Measurements from ENCODE around the gene HAUS5.
A peak's percentile ranks its signal among the peaks of the same experiment; 100 is the strongest.
"Not testable (repeated sequence)": the region's sequence is repeated elsewhere in the genome, so short reads cannot be mapped to it uniquely, and the experiment has no call there.

HAUS5 gene

DNA sequence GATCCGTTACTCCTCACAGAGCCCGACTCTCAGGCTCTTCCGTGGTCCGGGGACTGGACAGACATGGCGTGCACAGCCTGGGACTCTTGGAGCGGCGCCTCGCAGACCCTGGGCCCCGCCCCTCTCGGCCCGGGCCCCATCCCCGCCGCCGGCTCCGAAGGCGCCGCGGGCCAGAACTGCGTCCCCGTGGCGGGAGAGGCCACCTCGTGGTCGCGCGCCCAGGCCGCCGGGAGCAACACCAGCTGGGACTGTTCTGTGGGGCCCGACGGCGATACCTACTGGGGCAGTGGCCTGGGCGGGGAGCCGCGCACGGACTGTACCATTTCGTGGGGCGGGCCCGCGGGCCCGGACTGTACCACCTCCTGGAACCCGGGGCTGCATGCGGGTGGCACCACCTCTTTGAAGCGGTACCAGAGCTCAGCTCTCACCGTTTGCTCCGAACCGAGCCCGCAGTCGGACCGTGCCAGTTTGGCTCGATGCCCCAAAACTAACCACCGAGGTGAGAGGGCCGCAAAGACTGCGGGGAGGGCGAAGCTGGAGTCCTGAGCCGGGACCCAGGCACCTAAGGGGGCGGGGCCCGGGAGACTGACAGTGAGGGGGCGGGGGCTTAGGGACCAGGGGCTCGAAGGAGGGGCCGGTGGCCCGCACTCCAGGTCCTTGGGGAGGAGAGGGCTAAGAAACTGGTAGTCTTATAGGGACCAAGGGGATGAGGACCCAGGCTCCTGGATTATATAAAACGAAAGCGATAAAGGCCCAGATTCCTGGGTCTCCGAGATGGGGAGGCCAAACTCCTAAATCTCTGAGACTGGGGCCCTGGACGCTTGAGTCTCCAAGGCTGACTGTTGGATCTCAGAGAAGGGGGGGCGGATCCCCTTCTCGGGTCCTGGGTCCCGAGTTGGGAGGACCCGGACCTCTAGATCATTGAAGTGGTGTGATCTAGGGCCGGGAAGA lies 31.0 kb downstream of the HAUS5 start:
- DNase-seq: peak; percentile 92

DNA sequence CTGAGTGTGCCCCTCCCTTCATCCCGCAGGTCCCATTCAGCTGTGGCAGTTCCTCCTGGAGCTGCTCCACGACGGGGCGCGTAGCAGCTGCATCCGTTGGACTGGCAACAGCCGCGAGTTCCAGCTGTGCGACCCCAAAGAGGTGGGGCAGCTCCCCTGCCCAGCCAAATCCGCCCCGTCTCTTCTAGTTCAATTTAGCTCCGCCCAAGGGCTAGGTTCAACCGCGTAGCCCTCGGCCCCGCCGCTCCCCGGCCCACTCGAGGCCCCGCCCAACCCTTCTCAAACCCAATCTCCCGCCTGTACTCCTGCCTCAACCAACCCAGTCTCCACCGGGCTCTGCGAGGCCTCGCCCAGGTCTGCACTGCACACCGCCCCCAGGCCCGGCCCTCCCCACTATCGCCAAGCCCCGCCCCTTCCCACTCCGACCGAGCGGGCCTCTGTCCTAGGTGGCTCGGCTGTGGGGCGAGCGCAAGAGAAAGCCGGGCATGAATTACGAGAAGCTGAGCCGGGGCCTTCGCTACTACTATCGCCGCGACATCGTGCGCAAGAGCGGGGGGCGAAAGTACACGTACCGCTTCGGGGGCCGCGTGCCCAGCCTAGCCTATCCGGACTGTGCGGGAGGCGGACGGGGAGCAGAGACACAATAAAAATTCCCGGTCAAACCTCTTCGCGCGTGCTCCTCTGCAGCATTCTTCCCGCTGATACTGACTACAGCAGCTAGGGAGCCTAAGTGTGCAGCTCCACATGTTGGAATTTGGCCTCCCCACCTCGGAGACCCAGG lies 31.9 kb downstream of the HAUS5 start:
- peak; percentile 98 for DNase-seq

DNA sequence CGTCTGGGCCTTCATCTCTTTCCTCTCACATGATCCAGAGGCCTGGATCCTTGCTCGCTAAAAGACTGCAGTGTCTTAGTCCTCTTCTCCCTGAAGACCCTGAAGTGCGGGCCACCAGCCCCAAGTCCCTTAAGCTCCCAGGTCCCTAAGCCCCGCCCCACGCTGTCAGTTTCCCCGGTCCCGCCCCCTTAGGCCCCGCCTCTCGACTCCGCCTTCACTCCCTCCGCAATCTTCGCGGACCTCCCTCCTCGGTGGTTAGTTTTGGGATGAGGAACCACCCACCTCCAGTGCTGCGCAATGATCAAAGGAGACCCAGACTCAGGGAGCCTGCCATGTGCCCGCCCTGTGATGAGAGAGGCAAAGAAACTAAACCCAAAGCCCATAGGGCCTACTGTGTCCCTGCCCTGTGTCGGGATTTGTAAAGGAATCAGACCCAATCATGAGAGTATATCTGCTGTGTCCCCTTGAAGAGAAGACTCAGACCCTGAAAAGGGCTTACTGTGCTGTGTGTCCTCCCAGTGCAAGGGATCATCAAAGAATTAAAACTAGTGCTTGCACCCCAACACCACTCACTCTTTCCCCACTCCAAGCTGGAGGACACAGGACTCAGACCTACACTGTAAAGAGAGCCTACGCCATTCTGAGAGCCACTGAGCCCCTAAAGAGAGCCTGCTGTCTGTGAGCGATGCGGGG lies 32.6 kb downstream of the HAUS5 start:
- peak; percentile 90 for DNase-seq

DNA sequence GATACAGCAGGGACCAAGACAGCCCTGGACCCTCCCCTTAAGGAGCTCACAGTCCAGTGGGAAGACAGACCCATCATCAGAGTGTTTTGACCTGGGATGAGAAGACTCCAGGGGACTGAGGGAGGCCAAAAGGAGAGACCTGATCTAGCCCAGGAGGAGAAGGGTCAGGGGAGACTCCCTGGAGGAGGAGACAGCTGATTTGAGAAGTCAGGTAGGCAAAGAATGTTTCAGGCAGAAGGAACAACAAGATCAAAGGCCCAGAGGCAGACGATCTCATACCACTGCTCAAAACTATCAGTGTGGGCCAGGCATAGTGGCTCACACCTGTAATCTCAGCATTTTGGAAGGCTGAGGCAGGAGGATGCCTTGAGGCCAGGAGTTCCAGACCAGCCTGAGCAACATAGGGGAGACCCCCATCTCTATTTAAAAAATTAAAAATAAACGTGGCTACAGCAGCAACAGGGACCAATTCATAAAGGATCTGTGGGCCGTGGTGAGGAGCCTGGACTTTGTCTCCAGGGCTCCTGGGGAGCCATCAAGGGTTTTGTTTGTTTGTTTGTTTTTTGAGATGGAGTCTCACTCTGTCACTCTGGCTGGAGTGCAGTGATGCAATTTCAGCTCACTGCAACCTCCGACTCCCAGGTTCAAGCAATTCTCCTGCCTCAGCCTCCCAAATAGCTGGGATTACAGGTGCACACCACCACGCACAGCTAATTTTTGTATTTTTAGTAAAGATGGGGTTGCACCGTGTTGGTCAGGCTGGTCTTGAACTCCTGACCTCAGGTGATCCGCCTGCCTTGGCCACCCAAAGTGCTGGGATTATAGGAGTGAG lies 33.4 kb downstream of the HAUS5 start:
- DNase-seq: no peak

DNA sequence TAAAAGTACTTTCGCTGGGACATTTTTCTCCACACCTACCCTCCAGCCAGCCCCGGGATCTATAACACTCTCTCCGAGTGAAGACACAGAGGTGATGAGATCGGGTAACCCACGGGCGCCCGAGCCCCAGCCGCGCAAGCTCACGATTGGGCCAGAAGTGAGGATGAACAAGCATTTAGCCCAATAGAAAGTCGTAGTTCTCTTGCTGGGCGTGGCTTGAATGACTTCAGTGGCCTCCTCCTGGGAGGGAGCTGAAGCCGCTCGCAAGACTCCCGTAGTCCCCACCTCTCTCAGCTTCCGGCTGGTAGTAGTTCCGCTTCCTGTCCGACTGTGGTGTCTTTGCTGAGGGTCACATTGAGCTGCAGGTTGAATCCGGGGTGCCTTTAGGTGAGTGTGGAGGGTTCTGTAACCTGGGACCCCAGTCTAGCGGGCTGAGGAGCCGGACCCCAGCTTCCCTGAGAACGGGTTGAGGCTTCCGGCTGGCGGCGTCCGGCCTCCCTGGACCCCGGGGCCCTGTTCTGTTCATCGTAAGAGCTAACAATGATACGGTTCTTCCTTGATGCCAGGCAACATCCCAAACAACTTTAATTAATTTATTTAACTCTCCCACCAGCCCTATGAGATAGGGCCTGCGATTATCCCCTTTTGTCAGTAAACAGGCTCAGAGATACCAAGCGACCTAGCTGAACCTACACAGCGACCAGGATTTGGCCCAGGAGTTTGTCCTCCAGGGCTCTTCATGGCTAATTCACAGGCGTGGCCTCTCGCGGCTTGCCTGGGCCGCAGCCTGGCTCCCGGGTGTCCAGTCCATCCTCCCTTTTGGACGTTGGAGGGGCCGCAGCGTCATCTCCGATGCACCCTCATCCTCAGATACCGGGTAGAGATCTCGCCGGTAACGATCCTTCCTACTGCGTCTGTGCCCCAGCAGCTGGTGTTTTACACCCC lies 35.8 kb downstream of the HAUS5 start, which contains the start of gene COX6B1:
Gene COX6B1, plus strand, starts transcription at position 307 of the 945 bp plus-strand sequence. CDS start 2,921 bp downstream, outside the sequence.
- peak; percentile 96 for DNase-seq

DNA sequence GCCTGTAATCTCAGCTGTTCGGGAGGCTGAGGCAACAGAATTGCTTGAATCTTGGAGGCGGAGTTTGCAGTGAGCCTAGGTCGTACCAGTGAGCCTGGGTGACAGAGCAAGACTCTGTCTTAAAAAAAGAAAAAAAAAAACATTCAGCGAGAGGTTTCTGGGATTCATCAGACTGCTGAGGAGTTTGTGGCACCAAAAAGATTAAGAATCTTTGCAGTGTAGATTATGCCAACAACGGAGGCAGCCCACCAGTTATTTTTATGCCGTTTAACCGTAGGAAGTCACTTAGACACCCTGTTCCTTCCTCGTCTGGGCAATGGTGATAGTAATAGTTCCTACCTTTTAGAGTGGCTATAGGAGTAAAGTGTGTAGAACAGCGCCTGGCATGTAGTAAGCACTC lies 38.0 kb downstream of the HAUS5 start:
- no peak for DNase-seq

DNA sequence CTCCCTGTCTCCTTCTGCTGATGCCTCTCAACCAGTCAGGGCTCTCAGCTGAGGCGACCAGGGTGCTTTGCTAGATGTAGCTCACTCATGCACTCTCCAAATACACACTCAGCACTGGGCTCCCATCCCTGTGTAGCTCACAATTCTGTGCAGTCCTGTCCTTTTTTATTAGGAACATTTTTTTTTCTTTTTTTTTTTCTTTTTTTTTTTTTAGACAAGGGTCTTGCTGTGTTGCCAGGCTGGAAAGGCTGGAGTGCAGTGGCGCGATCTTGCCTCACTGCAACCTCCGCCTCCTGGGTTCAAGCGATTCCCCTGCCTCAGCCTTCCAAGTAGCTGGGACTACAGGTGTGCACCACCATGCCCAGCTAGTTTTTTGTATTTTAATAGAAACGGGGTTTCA lies 42.3 kb downstream of the HAUS5 start:
- DNase-seq: not testable (repeated sequence)

DNA sequence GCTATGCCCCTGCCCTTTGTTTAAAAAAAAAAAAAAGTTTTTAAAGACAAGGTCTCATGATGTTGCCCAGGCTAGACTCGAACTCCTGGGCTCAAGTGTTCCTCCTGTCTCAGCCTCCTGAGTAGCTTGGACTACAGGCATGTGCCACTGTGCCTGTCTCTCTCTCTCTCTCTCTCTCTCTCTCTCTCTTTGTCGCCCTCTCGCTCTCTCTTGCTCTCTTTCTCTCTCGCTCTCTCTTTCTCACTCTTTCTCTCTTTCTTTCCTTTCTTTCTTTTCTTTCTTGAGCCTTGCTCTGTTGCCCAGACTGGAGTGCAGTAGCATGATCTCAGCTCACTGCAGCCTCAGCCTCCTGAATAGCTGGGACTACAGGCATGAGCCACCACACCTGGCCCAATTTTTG lies 43.1 kb downstream of the HAUS5 start:
- DNase-seq: no peak

DNA sequence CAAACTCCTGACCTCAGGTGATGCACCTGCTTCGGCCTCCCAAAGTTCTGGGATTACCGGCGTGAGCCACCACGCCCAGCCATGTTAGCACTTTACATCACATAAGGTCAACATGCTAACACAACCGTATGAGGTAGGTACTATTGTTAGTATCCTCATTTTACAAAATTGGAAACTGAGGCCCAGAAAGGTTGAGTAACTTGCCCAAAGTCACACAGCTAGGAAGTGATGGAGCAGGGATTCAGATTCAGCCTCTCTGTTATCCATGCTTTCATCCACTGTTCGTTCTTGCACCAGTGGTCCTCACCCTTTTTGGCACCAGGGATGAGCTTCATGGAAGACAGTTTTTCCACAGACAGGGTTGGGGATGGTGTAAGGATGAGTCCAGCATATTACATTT lies 44.2 kb downstream of the HAUS5 start:
- DNase-seq: no peak

DNA sequence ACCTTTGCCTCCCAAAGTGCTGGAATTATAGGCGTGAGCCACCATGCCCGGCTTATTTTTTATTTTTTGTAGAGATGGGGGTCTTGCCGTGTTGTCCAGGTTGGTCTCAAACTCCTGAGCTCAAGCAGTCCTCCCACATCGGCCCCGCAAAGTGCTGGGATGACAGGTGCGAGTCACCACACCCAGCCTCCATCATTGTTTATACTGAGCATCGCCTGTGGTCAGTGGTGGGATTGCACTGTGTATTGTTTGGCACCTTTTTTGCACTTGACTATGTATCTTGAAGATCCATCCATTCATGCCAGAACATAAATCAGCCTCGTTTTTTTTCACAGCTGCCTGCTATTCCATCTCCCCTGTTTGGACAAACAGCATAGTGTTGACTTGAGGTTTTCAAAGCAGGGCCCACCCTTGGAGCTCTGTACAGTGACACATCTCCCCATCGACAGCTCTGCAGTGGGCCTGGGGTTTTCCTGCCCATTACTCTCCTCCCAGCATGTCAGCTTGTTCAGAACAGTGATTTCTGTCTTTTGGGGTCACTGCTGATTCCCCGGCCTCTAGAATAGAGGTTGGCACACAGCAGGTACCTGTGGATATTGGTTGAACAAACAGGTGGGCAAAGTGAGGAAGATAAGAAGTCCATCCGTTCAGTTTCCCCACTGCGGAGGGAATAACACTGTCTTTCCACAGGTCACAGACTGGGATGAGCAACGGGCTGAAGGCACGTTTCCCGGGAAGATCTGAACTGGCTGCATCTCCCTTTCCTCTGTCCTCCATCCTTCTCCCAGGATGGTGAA lies 45.6 kb downstream of the HAUS5 start:
- no peak for DNase-seq

DNA sequence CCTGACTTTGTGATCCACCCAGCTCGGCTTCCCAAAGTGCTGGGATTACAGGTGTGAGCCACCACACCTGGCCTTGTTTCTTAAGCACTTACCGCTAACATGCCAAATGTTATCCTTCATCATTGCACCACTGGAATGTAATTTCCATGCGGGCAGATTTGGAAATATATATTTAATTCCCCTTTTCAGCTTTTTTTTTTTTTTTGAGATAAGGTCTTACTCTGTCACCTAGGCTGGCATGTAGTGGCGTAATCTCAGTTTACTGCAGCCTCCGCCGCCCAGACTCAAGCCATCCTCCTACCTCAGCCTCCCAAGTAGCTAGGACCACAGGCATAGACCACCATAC lies 49.4 kb downstream of the HAUS5 start:
- no peak for DNase-seq

DNA sequence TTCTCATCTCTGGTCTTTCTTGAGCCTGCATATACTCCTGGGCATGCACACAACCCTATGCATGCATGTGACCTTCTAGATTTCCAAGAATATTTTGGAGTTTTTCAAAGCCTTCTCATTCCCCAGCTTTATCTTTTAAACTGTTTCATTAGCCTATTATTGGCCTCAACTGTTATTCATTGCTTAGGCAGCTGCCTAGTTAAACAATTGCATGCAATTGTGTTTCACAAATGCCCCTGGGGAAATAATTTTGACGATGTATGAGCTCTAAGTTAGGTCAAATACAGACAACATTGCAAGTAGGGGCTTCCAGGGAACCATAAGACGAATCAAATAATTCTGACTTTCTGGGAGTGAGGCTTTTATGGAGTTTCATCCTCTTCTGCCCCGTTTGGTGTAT lies 51.4 kb downstream of the HAUS5 start:
- DNase-seq: no peak

DNA sequence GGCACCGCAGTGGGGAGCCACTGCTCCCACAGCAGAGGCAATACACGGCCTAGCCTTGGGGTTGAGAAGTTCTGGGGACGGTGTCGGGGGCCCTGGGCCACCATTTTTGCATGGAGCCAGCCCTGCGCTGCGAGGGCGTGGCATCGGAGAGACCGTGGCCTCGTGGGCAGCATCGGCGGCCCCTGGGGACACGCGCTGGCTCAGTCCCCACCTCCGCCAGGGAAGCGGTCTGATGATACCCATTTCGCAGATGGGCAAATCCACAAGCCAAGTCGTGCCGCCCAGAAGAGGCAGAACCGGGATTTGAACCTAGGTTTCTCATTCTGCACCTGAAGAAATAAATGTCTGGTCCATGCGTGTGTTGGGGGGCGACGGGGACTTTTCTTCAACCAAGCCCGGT lies 52.6 kb downstream of the HAUS5 start:
- DNase-seq: no peak

DNA sequence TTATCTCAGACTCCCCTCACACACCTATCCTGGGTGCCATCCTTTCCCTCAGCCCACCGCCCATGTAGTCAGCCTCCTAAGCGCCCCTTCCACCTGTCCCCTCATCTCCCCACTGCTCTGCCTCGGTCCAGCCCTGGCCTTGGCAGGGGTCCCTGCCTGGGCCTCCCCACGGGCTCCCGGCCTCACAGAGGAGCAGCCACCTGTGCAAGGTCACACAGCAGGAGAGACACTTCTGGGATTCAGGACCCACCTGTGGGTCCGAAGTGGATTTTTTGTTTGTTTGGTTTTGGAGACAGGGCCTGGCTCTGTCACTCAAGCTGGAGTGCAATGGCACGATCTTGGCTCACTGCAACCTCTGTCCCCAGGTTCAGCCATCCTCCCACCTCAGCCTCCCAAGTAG lies 53.1 kb downstream of the HAUS5 start:
- DNase-seq: no peak

DNA sequence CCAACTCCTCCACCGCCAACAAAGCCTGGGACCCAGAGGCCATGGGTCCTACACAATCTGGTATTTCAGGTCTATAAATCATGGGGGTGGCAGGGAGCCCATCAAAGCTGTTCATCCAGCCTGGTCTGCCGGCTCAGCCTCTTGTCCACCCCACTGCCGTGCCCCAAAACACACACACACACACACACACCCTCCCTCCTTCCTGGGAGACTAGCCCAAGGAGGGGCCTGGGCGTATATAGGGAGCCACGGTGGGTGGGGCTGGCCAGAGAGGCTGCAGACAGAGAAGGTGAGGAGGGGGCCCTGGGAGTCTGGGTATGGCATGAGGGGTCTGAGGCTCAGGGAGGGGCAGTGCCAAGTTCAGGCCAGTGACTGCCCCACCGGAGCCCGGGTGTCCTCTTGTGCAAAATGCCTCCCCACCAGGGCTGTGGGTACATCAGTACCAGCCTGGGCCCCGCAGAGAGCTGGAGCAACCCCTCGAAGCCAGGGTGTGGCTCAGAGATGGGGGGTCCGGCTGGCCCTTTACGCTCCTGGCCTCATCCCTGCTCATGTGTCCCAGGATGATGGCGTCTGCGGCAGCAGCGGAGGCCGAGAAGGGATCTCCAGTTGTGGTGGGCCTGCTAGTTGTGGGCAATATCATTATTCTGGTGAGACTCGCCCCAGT lies 53.8 kb downstream of the HAUS5 start, which contains the start of gene UPK1A:
Gene UPK1A, plus strand, starts transcription at position 267 of the 663 bp plus-strand sequence. Its CDS starts 296 bp downstream, at position 563.
- DNase-seq: no peak

DNA sequence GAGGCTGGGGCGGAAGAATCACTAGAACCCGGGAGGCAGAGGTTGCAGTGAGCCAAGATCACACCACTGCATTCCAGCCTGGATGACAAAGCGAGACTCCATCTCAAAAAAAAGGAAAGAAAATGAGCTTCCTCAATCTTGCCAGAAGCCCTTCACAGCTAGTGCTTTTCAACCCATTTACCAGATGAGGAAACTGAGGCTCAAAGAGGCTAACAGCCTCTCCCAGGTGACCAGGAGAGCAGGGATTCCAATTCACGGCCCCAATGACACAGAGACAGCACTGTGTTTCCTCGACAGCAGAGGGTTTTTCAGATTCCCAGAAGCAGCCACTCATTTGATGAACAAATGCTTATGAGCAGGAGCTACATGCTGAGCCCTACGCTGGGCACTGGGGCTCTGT lies 57.0 kb downstream of the HAUS5 start:
- no peak for DNase-seq

DNA sequence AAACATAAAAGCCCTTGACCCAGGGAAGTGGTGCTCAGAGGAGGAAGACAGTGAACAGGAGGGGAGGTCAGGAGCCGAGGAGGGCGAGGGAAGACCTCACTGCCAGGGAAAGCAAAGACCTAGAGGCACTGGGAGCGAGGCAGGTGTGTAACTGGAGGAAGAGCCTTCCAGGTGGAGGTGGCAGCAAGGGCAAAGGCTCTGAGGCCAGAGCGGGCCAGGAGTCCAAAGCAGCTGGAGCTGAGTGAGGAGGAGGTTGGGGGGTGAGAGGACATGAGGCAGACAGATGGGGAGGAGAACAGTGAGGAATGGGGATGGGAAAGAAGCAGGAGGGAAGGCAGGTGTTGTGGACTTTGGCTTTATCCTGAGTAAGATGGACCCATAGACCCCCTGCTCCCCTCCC lies 57.4 kb downstream of the HAUS5 start:
- DNase-seq: no peak

DNA sequence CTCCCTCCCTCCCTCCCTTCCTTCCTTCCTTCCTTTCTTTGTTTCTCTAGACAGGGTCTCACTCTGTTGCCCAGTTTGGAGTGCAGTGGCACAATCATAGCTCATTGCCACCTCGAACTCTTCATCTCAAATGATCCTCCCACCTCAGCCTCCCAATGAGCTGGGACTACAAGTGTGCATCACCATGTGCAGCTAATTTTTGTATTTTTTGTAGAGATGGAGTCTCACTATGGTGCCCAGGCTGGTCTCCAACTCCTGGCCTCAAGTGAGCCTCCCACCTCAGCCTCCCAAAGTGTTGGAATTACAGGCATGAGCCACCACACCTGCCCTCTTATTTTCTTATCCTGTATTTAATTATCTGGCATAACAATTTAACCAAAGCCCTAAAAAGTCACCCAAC lies 58.2 kb downstream of the HAUS5 start:
- no peak for DNase-seq

DNA sequence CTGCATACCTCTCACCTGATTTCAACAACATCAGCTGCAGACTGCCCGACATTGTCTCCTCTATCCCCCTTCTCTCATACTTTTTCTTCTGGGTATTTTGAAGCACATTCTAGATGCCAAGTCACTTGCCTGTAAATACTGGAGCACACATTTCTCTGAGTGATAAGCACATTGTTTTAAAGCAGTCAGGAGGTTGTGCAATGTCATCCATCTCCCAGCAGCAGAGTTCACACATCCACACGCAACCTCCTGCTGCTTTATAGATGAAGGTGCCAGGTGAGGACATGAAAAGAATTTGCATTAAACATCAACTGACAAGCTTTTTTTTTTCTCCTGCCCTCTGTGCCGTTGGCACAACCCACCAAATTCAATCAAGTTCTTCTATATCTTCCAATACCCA lies 59.3 kb downstream of the HAUS5 start:
- no peak for DNase-seq
